HL-60 (cell line): Measurements from ENCODE around the gene NRCAM.

ENCODE experiments used
- DNase-seq, 2 experiments: peaks; one replicate each; pipeline ENCODE4 v3.0.0-alpha.2; 2010 to 2020; ENCODE audit warnings: low read depth in 1 of 2, low spot score in 1 of 2
- H3K27ac ChIP-seq: fragments of 250-450 bp; sonication (Bioruptor Pico); replicated peaks from 2 replicates; pipeline ENCODE4 v1.5.1; 2020; ENCODE audit warnings: mild to moderate bottlenecking, moderate library complexity
- H3K27me3 ChIP-seq: fragments of 250-450 bp; sonication (Bioruptor Pico); 2 replicates; pipeline ENCODE4 v1.5.1; 2021; ENCODE audit warnings: mild to moderate bottlenecking, moderate library complexity; ENCODE audit not compliant: insufficient read depth, poor library complexity, severe bottlenecking
- H3K4me3 ChIP-seq: replicated peaks from 2 replicates; pipeline ENCODE4 v1.5.1; 2011; ENCODE audit warnings: mild to moderate bottlenecking, control low read depth, low read length; ENCODE audit not compliant: insufficient read depth
- GABPA ChIP-seq: IDR thresholded peaks from 2 replicates; pipeline ENCODE4 v1.6.1; 2012; ENCODE audit warnings: low read depth
- POLR2AphosphoS5 ChIP-seq: IDR thresholded peaks from 2 replicates; pipeline ENCODE4 v1.6.1; 2012; ENCODE audit warnings: low read depth
- SPI1 ChIP-seq: IDR thresholded peaks from 2 replicates; pipeline ENCODE4 v1.6.1; 2012; ENCODE audit warnings: low read depth, mild to moderate bottlenecking, borderline replicate concordance
- TF ChIP-seq, protein P1 (sequence below): IDR thresholded peaks from one replicate; pipeline ENCODE4 v1.5.1; 2011; ENCODE audit warnings: low read length, control low read depth, inconsistent platforms; ENCODE audit not compliant: insufficient read depth
- TF ChIP-seq, protein P2 (sequence below): IDR thresholded peaks from 2 replicates; pipeline ENCODE4 v1.6.1; 2012; ENCODE audit warnings: low read depth; ENCODE audit not compliant: insufficient replicate concordance

NRCAM gene

DNA sequence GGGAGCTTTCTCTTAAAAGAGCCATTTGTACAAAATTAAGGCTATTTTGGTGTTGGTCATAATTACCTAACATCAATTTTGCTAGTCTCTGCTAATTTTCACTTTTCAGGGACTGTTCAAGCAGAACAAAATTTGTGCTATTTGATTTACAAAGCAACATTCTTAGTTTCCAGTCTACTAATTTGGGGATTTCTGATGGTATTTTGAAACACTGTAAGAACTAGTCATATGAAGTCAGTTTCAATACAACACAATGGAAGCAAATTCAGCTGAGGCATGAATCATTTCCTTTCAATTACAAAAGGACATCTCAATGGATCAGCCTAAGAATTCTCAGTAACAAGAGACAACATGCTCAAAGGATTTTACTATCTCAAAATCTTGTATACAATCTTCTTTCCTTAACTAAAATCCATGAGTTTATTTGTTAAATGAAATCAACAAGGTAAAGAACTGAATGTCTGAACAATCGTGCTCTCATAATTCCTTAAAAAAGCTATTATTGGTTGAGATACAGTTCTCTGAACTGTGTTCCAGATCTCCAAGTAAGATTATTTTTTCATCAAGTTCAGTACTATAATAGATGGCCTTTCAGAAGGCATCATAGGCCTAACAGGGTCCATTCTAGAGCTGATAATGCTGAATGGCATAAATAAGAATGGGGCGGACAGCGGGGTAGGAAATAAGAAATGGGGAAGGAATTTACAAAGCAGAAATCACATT is 144.6 kb downstream of the NRCAM start:
- Histone ChIP-seq H3K27ac (no peak overlapping the region), H3K27me3 (no peaks in the 10 kb centered on the region), H3K4me3 (no peak overlapping the region)
- no peak for DNase-seq
- TF ChIP-seq POLR2AphosphoS5 = no peak
- no peak for TF ChIP-seq GABPA
- no peak for TF ChIP-seq SPI1
- TF ChIP-seq, protein P1, sequence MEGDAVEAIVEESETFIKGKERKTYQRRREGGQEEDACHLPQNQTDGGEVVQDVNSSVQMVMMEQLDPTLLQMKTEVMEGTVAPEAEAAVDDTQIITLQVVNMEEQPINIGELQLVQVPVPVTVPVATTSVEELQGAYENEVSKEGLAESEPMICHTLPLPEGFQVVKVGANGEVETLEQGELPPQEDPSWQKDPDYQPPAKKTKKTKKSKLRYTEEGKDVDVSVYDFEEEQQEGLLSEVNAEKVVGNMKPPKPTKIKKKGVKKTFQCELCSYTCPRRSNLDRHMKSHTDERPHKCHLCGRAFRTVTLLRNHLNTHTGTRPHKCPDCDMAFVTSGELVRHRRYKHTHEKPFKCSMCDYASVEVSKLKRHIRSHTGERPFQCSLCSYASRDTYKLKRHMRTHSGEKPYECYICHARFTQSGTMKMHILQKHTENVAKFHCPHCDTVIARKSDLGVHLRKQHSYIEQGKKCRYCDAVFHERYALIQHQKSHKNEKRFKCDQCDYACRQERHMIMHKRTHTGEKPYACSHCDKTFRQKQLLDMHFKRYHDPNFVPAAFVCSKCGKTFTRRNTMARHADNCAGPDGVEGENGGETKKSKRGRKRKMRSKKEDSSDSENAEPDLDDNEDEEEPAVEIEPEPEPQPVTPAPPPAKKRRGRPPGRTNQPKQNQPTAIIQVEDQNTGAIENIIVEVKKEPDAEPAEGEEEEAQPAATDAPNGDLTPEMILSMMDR = no peak
- TF ChIP-seq, protein P2, sequence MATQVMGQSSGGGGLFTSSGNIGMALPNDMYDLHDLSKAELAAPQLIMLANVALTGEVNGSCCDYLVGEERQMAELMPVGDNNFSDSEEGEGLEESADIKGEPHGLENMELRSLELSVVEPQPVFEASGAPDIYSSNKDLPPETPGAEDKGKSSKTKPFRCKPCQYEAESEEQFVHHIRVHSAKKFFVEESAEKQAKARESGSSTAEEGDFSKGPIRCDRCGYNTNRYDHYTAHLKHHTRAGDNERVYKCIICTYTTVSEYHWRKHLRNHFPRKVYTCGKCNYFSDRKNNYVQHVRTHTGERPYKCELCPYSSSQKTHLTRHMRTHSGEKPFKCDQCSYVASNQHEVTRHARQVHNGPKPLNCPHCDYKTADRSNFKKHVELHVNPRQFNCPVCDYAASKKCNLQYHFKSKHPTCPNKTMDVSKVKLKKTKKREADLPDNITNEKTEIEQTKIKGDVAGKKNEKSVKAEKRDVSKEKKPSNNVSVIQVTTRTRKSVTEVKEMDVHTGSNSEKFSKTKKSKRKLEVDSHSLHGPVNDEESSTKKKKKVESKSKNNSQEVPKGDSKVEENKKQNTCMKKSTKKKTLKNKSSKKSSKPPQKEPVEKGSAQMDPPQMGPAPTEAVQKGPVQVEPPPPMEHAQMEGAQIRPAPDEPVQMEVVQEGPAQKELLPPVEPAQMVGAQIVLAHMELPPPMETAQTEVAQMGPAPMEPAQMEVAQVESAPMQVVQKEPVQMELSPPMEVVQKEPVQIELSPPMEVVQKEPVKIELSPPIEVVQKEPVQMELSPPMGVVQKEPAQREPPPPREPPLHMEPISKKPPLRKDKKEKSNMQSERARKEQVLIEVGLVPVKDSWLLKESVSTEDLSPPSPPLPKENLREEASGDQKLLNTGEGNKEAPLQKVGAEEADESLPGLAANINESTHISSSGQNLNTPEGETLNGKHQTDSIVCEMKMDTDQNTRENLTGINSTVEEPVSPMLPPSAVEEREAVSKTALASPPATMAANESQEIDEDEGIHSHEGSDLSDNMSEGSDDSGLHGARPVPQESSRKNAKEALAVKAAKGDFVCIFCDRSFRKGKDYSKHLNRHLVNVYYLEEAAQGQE = no peak

DNA sequence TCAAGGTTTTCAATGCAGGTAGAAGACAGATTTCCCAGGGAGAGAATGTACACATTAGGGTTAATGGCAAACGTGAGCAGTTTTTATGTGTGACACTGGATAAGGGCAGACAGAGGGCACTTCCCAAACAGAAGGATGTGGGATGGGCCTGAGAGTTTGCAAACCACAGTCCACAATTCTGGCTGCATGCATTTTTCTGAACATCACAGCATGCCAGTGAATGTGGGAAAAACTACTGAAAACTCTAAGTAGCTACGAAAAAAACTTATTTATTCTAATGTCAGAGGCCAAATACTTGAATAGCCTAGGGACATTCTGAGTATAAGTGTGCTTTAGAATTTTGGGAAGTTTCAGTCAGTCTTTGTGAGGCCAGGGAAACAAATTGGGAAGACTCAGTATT is 145.9 kb downstream of the NRCAM start:
- no peak overlapping the region for H3K27ac ChIP-seq
- H3K4me3 ChIP-seq = no peak overlapping the region
- H3K27me3 ChIP-seq = no peaks in the 10 kb centered on the region
- no peak for DNase-seq
- TF ChIP-seq, protein P1 = no peak
- TF ChIP-seq, protein P2 = no peak
- no peak for TF ChIP-seq GABPA
- TF ChIP-seq SPI1 = no peak
- TF ChIP-seq POLR2AphosphoS5 = no peak

DNA sequence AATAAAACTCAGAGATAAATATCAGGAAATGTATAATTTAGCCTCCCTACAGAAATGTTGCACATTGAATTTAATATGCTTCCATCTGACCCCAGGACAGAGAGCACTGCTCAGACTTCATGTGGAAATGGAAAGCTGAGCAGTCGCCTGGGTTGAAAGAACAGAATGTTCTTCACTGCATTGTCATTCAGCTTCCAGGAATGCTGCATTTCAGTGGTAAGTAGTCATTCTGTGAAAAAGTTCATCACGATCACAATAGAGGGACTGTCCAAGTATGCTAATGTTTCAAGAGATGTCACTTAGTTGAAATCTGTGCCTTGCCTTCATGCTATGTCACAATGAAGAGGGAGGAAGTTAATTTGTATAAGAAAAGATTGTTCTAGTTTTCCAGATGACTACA is 147.3 kb downstream of the NRCAM start:
- no peak overlapping the region for H3K4me3 ChIP-seq
- no peak for DNase-seq
- no peak overlapping the region for H3K27ac ChIP-seq
- TF ChIP-seq SPI1 = no peak
- no peak for TF ChIP-seq POLR2AphosphoS5
- TF ChIP-seq, protein P2 = no peak
- TF ChIP-seq, protein P1 = no peak
- TF ChIP-seq GABPA = no peak
- no peaks in the 10 kb centered on the region for H3K27me3 ChIP-seq
